ACHN (cell line): ENCODE results near the gene NRIP3.
A peak's percentile ranks its signal among the peaks of the same experiment; 100 is the strongest.
"Not testable (repeated sequence)": the region's sequence is repeated elsewhere in the genome, so short reads cannot be mapped to it uniquely, and the experiment has no call there.

Experiments used
- DNase-seq: peaks from one replicate; pipeline ENCODE4 v3.0.0-alpha.2; 2015
- in situ Hi-C: cut with HindIII; loops from 2 replicates; pipeline ENCODE4 v1.10.0; 2017; ENCODE audit warnings: low sequenced_read_pairs, low pct_ligation_motif_present, low pct_unique_long_range_greater_than_20kb

Gene NRIP3

GRCh38 chr11:8942518-8943066, 61.2 kb downstream of the NRIP3 start, which contains the start of gene ASCL3:
Gene ASCL3 (minus strand): TSS chr11:8943016. CDS start chr11:8938161, 4,855 bp downstream.
- no peak for DNase-seq
- in situ Hi-C loops, result no loop called here

GRCh38 chr11:8941341-8942103, 62.3 kb downstream of the NRIP3 start:
- in situ Hi-C loops, result no loop called here
- DNase-seq, result no peak

DNA sequence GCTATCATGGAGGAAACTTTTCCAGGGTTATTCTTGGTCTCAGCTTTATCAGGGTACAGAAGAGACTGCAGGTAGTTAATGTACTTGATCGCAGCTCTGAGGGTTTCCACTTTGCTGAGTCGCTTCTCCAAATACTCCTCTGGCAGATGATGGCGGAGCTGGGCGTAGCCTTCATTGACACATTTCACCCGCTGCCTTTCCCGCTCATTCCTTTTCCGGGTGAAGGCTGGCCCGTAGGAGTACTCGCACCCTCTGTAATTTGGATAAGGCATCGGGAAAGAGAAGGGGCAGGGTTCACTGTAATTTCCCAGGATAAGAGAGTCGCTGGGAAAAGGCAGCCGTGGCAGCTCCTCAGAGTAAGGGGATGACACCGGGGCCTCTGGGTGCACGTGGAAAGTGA, 66.1 kb downstream of the NRIP3 start:
- in situ Hi-C loops, result no loop called here
- no peak for DNase-seq

GRCh38 chr11:8937159-8937558, 66.6 kb downstream of the NRIP3 start:
- in situ Hi-C loops, result no loop called here
- DNase-seq, result no peak

DNA sequence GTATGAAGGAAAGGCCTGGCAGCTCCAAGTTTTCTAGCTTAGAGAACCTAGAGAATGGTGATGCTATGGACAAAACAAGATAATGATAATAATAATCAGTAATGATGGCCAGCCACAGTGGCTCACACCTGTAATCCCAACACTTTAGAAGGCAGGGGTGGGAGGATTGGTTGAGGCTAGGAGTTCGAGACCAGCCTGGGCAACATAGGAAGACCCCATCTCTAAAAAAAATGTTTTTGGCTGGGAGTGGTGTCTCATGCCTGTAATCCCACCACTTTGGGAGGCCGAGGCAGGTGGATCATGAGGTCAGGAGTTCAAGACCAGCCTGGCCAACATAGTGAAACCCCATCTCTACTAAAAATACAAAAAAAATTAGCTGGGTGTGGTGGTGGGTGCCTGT, 68.0 kb downstream of the NRIP3 start:
- DNase-seq, in situ Hi-C loops: not testable (repeated sequence)

DNA sequence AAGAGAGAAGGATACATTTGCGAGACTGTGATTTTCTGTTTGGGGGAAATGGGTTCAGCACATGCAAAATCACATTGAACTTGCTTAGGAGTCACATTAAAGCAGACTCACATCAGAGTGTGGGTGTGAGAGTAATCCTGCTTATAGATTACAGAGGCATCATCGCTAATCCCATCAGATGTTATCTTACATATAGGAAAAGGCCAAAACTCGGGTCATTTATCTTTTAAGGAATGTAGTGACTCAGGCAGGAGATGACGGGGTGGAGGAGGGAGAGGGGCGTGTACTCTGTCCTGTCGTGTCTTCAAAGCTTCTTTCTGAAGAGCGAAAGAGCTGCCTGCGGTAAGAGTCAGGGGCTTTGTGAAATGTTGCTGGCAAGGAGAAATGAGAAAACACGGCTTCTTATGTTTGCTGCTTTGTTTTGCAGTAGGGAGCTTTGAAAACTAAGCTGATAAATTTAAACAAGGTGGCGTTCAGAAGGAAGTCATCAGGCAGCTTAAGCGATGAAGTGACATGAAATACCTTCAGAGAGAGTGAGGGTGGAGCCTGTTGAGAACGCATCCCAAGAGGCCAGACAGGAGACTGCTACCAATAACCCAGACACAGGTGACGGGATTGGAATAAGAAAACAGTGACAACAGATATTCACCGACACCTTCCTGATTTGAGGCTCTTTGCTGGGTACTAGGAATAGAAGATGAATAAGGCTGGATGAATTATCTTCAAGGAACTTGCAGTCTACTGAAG, 68.9 kb downstream of the NRIP3 start:
- peak; percentile 43 for DNase-seq
- in situ Hi-C loops, result no loop called here

DNA sequence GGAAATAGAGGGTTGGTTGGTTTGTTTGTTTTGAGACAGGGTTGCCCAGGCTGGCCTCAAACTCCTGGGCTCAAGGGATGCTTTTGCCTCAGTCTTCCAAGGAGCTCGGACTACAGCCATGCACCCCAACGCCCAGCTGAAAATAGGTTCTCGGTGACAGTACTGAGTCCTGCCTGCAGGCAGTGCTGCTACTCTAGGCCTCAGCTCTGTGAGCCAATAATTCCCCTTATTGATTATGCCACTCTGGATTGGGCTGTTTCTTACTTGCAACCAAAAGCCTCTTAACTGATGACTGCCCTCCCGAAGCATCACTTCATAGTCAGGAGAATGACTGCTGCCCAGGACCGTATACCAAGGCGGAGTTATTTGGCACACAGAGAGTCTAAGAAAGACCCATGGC, 69.9 kb downstream of the NRIP3 start:
- no peak for DNase-seq
- in situ Hi-C loops, result no loop called here

DNA sequence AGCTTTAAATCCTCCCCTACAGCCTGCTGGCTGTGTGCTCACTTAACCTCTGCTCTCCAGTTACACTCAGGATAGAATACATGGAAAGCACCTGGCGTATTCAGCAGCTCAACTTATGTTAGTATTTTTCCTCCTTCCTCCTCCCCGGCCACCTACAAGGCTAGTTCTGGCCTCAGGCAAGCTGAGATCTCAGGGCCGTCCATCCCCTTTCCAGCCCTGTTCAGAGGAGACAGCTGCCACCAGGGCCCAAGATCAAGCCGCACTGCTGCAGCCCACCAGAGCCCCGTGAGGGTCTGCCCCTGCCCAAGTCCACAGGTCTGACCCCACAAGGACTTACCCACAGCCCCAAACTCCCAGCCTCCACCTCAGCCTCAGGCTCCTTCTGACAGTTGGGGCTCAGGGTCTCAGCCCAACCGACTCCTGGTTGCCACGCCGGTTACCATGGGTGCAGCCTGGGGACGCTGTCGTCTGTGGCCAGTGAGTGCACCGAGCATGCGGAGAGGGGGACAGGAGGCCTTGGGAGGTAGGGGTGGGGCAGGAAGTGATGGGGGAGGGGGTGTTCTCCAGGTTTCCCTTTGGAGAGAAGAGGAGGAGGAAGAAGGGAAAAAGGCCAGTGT, 71.1 kb downstream of the NRIP3 start, which contains the start of gene C11orf16:
C11orf16 (minus strand) TSS at position 384 of the 617 bp plus-strand sequence. CDS start 639 bp downstream, outside the sequence.
- in situ Hi-C loops, result no loop called here
- DNase-seq, result no peak
